OCI-M2 (cell line): ENCODE measurements around the gene ERBB4.

Experiments
- DNase-seq: peaks from one replicate; lab custom pipeline; 2025; ENCODE audit not compliant: unreplicated experiment; lab: John Stamatoyannopoulos, UW

Gene ERBB4

DNA sequence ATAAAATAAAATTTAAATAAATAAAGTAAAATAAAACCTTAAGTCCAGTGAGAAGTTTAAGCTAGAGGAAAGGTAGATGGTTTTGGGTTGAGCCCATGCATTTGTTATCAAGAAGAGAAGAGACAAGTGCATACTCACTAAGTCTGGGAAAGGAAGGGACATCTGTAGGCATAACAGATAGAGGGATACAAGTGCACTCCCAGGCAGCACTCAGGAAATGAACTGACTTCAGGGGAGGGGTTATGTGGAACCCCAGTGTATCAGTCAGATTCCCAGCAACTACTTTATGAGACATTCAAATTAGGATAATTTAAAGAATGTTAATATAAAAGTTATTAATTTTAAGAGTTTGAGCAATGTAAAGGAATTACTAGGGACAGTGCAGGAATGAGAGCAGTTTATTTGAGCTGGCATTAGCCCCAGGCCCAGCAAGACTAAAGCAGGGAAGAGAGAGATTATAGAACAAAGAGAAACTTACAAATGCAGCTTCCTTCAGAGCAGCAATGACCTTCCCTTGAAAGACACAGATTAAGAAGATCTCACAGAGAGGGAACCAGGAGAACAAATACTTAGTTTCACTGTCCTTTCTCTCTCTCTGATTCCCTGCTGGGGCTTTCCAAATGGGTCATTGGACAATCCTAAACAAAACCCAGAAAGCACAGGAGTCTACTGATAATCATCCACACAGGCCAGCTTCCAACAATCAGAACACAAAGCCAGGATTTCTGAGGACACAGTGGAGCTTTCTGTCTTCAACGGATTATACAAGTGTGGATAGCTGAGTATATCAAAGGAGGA is 109.7 kb downstream of the ERBB4 start:
- DNase-seq = no peak

DNA sequence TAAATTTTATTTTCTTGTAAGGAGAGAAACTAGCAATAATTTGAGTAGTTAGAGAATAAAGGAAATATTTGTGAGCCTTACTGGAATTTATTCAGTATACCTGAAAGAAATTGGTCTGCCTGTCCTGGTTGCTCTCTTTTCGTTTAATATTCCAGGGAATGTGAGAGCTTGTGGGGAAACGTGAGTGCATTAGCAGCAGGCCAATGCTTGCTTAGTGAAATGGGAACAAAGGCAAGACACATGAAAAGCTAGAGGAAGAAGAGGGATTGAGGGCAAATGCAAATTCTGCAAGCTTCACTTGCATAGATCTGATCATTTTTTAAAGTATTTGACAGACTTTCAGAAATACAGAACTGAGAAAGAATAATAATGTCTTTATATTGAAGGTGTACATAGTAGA is 111.0 kb downstream of the ERBB4 start:
- DNase-seq = no peak

DNA sequence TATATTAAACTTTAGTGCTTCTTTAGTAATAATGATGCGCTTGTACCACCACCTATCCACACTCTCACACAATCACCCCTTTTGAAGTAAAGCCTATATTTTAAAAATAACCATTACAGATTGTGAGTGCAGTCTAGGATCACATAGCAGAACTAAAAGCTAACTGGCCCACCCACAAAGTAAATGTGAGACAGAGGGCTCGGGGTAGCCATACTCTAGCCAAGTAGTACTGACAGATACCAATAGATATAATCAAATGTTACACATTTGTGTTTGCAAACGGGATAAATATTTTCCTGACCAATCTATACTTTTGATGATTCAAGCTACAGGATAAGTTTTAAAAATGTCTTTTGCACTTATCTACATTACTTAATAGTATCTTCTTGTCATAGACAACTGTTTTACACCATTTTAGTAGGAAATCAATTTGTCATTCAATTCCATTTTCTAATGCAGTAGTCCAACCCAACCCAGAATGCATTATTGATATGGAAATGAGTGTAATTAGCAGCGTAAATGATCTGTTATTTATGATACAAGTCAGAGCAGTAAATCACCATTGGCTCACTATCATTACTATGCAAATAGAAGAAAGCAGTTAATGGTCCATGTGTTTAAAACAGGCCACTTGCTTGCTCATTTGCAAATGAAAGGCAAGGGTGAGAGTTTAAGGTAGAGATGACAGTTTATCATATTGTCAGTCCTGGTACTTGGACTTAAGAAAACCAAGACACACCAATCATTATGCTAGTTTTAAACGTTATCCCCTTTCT is 111.8 kb downstream of the ERBB4 start:
- DNase-seq = no peak

DNA sequence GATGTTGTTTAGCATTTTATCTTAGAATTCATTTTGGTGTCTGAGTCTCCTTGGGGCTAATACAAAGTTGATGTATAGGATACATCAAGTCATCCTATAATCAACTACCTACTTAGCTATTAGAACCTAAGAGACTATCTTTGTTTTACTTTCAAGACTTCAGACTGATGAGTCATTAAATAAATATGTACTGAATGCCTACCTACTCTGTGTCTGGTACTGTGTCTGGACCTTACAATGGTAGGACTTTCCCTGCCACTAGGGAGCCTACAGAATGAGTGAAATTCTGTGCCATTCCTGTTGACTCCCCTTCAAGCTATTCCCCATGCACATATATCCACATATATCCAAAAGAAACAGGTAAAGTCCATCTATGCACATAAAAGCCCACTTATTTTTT is 114.5 kb downstream of the ERBB4 start:
- no peak for DNase-seq

DNA sequence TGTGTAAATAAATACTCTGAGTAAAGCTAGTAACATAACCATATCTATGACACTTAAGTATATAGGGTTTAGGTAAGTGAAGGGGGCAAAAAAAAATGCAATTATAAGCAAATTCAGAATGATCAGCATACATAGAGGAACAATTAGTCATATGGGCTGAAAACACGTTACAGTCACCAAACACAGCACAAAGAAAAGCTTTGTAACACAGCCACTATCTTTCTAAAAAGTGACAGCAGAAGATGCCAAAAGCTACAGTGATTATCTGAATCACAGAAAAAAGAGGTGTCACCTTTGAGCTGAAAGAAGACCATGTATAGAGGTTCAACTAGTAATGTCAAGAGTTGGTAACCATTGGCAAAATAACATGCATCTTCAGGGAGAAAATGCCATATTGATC is 115.5 kb downstream of the ERBB4 start:
- DNase-seq = no peak

DNA sequence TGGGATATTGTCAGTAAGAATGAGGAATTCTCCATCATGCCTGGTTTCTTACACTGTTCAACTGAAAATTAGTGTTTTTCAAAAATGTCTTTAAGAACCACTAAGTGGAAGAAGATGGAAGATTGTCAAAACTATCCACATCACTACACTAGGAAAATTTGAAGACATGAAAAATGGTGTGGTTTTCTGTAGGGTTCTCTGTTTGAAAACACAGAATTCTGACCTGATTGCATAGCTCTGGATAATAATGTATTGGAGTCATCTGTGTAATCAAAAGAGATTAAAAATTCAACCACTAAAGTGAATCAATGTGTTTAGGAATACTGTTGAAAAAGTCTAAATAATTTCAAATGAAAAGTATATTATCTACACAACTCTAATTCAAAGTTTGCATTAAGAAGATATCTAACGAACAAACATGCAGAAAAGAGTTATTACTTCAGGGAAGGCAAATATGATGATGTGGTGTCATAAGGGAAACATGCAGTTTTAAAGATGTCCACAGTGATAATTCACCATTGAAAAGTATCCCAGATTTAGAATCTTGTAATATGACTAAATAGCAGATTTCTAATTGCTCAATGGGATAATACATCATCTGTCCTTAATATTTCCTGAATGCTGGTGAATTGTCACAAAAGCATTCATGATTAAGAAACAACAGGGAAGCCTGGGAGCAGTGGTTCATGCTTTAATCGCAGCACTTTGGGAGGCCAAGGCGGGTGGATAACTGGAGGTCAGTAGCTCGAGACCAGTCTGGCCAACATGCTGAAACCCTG is 116.9 kb downstream of the ERBB4 start:
- no peak for DNase-seq

DNA sequence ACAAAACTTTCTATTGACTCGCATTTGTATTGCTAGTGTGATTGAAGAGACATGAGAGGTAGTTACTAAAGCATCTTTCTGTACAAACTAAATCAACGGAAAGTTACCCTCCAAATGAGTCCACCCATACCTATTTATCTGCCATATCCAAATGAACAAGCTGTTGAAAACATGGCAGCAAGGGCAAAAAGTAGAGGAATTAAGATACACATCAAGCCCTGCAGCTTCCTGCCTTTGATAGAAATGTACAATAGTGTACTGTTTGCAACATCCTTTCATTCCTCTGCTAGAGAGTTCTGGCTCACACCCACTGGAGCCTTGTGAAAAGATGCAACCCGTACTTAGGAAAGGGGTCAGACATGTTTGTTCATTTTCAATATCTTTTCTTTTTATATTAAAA is 122.5 kb downstream of the ERBB4 start:
- no peak for DNase-seq

DNA sequence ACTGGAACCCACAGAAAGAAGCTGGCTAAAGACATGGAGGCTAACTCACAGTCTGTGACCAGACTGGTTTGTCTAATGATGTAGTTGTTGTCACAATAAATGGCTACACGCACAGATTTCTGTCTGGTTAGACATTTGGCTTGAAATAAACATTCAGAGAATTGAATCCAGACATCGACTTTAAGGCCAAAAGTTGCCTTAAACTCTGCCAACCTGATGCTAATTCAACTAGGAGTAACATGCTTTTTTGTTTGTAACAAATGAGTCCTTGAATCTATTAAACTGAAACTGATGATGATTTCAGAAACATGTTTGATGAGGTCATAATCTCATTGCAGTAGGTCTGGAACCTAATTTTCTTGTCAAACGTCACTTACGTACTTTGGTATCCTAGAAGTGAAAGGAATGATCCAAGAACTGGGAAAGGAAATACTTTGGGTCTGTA is 123.8 kb downstream of the ERBB4 start:
- no peak for DNase-seq

DNA sequence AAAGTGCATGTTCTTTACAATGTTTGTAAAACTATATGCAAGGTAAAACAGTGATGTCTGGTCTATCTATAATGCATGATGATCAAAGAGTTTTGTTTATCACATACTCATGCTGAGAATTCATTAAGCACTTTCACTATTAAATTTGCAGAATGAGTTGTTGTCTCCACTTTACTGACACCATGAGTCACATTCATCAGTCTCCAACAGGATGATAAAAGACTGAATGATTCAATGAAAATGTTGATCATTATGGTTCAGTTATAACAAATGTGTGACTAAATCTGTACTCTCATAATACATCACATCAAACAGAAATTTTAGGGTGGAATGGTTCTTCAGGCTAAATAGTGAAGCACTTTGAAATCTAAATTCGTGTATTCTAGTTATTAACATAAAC is 129.0 kb downstream of the ERBB4 start:
- DNase-seq = no peak

DNA sequence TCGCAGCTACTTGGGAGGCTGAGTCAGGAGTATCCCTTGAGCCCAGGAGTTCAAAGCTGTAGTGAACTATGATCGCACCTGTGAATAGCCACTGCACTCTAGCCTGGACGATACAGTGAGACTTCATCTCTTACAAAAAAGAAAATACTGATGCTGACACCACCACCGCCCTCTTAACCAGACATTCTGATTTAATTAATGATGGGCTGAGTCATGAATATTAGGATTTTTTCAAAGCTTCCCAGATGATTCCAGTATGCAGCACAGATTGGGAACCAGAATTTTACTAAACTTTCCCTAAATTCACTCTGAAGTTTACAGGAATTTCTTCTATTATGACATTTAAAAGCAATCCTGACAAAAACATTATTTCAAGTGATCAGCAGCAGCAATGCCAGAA is 130.1 kb downstream of the ERBB4 start:
- no peak for DNase-seq

DNA sequence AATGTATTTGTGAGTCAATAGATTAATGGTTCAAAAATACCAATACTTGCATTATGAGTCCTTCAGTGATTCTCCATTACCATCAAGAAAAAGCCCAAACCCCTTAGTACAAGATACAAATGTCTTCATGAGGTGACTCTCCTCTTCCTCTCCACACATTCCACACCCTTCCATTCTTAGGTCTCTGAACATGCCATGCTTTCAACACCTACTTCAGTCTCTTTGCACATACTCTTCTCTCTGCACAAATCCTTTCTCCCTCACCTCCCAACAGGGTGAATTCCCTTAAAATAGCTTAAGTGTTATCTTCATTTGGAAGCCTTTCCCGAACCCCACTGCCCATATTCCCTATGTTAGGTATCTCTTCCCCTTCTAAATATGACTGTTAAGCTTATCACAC is 131.9 kb downstream of the ERBB4 start:
- no peak for DNase-seq

DNA sequence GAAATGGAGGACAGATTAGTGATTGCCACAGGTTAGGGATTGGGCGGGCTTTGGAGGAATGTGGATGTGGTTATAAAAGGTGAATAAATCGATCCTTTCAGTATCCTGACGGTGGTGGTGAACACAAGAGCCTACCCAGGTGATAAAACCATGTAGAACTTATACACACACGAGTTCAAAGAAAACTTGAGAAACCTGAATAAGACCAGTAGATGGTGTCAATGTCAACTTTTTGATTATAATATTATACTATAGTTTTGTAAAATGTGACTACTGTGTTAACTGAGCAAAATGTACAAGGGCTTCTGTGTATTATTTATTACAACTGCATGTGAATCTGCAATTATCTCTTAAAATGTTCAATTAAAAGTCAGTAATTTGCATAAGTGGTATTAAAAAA is 136.3 kb downstream of the ERBB4 start:
- no peak for DNase-seq

DNA sequence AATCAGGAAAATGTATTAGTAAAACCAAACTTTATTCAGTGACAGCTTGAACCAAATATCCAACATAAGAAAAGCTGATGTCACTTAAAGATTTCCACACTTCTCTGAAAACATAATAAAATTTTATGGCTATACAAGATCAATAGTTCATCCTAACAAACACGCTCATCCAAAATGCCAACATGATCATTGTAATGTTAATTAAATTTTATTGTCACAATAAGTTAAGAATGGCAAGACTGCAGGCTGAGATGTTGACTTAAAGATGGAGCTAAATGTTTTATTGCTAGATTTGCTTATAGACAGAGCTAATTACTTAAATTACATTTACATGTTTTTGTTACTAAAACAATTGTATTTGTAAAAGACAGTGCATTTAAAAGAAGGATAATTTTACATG is 140.3 kb downstream of the ERBB4 start:
- DNase-seq = no peak

DNA sequence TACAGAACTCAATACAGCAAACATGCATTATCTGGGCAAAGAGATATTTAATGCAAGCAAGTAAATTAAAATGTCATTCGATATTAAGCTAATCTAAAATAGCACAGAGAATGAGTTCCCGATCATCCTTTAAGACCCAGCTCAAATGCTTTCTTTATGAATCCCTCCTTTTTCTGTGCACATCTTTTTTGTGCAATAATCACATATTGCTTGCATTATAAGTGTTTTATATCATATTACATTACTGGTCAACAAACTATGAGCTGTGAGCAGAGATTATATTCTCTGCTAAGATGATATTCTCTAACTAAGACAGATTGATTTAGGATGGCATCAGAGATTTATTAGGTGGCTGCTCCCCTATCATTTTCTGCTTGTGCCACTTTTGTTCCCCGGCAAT is 146.1 kb downstream of the ERBB4 start:
- no peak for DNase-seq

DNA sequence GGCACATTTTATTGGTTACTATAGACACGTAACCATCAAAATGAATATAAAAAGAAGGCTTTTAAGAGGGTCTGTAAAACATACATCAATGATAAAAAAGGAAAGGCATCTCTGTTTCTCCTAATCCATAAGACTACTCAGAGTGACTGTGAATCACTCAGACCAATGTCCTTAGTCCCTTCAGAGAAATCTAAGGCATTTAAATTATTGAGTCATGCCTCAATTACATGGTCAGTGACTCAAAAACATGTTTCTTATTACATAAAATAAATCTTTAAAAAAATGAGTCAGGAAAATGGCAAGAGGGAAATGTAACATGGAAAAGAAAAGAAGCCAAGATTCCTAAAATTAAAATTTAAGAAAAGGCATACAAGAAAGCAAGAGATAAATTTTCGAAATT is 146.6 kb downstream of the ERBB4 start:
- DNase-seq = no peak

DNA sequence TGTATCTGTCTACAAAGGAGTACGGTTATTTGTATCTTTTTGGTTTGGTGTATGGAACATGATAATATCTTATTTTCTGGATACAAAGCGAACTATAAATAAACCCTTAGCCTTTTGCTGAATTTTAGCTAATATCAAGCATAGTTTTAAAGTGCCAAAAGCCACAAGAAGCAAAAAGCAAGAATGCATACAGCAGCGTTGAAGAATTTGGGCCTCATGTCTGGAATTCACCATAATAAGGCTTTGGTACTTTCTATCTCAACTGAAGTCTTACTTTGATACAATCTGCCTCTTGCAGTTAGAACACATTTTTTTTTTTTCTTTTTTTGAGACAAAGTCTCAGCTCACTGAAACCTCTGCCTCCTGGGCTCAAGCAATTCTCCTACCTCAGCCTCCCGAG is 151.5 kb downstream of the ERBB4 start:
- DNase-seq = no peak

DNA sequence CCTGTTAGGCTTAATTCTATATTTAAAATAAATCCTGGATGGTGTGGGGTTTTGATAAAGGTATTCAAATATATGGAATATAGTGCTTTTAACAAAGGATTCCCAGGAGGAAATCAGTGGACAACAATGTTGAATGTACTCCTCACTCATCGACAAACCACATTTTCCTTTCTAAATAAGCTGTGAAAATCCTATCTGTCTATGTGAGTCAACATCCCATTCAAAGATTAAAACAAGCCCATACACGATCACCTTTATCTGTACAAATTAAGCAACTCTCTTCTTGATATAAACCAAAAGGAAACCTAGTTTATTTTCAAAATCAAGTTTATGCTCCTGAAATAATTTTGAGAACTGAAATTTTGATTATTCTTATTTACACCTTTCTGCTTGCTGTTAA is 153.4 kb downstream of the ERBB4 start:
- DNase-seq = no peak

DNA sequence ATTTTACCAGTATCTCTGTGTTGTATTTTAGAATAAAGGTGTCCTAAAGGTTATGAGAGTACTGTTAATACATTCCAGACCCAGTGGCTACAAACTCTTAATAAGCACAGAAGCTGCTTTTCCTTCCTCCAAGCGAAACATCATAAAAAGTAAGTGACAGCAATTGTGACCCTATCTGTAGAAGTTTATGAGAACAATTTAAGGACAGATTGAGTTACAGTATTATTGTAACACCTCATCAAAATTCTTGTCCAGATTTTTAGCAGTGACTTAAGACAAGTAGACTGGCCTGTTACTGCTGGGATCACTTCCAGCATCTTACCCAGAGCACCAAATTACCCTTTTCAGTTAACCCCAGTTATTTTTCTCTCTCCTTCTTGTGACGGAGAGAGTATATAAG is 154.6 kb downstream of the ERBB4 start:
- no peak for DNase-seq

DNA sequence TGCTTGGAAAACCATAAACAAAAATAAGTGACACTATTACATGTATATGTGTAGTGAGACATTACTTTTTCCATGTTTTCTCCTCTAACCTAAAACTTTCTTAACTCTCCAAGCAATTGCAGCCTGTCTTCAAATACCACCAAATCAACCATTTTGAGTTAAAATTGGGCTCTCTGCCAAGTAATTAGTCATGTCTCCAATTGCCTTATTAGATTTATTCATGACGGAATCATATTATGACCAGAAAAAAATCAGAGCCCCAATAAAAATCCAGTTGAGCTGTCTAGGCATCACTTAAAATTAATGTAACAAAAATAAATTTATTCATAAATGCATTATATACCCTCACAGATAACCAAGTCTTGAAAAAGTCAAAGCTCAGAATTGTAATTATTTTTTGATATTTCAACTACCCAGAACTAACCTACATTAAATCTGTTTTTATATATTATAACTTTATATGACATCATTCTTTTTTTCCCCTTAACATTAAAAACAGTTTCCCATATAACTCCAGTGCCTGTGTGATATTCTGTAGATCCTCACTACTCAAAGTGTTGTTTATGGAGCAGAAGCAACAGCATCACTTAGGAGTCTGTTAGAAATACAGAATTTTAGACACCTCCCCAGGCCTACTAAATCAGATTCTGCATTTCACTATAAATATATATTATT is 157.0 kb downstream of the ERBB4 start:
- DNase-seq = no peak

DNA sequence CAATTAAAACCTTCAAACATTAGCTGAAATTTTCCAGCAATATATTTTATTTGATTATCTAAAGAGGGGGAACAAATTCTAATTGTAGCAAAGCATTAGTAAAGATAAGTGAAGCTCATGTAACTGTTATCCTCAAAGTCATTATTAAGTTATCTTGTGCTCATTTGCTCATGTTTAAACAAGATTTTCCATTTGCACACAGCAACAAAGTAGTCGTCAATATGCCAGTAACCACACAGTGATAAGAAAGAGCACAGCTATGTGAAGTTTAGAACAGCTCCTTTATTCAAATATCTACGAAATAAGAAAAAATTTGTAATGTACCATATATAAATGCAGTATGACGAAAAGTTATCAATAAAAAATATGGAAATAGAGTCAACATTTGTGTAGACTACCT is 159.5 kb downstream of the ERBB4 start:
- no peak for DNase-seq

DNA sequence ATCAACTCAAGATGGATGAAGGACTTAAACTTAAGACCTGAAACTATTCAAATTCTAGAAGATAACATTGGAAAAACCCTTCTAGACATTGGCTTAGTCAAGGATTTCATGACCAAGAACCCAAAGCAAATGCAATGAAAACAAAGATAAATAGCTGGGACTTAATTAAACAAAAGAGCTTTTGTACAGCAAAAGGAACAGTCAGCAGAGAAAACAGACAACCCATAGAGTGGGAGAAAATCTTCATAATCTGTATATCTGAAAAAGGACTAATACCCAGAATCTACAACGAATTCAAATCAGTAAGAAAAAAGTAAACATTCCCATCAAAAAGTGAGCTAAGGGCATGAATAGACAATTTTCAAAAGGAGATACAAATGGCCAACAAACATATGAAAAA is 171.2 kb downstream of the ERBB4 start:
- DNase-seq = no peak
